ENCODE results near the gene NOTCH4. TPM values are rescaled to one million over a fixed set of nuclear protein-coding genes. Genes with fewer than 3 reads are reported as not detected.
"Not testable (repeated sequence)": the region's sequence is repeated elsewhere in the genome, so short reads cannot be mapped to it uniquely, and the experiment has no call there.

NOTCH4 gene
- total RNA-seq, 2 experiments from 2014 or later, result 0.50 TPM; not detected in 1

DNA sequence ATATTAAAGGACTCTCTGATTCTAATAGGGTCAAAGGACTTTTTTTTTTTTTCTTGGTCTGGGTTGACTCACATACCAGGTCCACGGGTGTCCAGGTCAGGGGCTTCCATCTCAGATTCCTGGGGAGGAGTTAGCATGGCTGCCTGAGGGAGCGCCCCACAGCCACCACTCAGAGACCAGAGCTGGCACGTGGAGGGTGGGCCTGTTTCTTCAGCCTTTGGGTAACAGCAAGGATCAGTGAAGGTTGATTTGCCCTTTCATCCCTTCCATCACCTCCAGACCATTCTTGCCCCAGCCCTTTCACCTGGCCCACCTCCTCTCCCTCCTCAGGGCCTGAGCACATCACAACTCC lies 25.5 kb downstream of the NOTCH4 start:
- Mint-ChIP-seq H3K4me1 (ENCODE audit: low read depth) (peaks cover 28% of the 10 kb centered on the region), H3K36me3 (ENCODE audit: low read depth) (peaks cover 1% of the 10 kb centered on the region), H3K27me3 (ENCODE audit: low read depth) (no peaks in the 10 kb centered on the region), H3K9me3 (no peaks in the 10 kb centered on the region), H3K4me3 (no peak overlapping the region), H3K27ac (no peak overlapping the region)
- DNase-seq, result no peak
- CTCF ChIA-PET, result interaction anchor here (0.6 kb wide), 1 partner anchor 58 kb away, joined by 3 read pairs; no protein-coding TSS in a partner anchor
- intact Hi-C loops (cut with micrococcal nuclease), result loop anchor here (5.0 to 10.0 kb wide), 4 partner anchors 654 to 1006 kb away; partner anchors contain the start of genes ATP6V1G2, DDX39B, HSD17B8 and MICB

DNA sequence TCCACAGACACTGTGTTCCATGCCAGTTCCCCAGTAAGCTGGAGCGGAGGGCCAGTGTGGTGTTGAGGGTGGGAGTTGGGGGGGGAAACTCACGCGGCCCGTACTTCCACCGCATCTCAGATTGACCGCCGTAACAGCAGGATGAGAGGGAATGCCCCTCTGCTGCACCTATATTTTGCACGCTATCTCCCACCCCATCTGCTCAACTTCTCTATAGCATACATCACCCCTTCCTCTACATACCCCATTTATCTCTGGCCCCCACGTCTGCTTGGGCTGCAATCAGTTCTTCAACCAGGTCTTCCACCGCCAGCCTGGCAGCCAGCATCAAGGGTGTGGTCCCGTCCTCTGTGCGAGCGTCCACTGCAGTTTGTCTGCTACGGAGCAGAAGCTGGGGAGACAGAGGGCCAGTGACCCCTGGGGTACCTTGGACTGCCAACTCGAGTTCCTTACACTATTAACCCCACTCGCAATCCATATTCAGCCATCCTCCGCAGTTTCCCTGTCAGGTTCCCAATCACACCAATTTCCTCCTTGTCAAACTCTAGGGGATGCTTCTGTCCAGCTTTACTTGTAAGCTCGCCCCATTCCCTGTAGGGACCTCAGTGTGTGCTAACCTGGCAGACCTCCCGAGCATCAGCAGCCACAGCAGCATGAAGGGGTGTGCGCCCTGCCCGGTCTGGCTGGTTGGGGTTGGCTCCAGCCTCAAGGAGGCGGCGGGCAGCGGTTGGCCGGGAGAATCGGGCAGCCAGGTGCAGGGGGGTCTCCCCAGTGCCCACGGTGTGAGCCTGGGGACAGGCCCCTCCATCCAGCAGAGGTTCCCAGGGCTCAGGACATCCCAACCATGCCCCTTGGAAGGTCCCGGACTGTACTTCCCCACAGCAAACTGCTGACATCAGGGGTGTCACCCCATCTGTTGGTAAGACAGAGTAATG lies 26.9 kb downstream of the NOTCH4 start:
- H3K36me3 Mint-ChIP-seq (ENCODE audit: low read depth), result peaks cover 1% of the 10 kb centered on the region
- no peaks in the 10 kb centered on the region for H3K27me3 Mint-ChIP-seq (ENCODE audit: low read depth)
- CTCF ChIA-PET, result interaction anchor here (0.7 kb wide), 1 partner anchor 177 kb away, joined by 3 read pairs; no protein-coding TSS in a partner anchor
- intact Hi-C loops (cut with micrococcal nuclease), result loop anchor here (5.0 to 10.0 kb wide), 4 partner anchors 652 to 1008 kb away; partner anchors contain the start of genes ATP6V1G2, DDX39B, HSD17B8 and MICB
- DNase-seq, result no peak
- H3K27ac Mint-ChIP-seq, result peak overlapping the region; percentile 98
- H3K4me1 Mint-ChIP-seq (ENCODE audit: low read depth), result peaks cover 32% of the 10 kb centered on the region
- peak overlapping the region; percentile 97 for H3K4me3 Mint-ChIP-seq
- H3K9me3 Mint-ChIP-seq, result no peaks in the 10 kb centered on the region

DNA sequence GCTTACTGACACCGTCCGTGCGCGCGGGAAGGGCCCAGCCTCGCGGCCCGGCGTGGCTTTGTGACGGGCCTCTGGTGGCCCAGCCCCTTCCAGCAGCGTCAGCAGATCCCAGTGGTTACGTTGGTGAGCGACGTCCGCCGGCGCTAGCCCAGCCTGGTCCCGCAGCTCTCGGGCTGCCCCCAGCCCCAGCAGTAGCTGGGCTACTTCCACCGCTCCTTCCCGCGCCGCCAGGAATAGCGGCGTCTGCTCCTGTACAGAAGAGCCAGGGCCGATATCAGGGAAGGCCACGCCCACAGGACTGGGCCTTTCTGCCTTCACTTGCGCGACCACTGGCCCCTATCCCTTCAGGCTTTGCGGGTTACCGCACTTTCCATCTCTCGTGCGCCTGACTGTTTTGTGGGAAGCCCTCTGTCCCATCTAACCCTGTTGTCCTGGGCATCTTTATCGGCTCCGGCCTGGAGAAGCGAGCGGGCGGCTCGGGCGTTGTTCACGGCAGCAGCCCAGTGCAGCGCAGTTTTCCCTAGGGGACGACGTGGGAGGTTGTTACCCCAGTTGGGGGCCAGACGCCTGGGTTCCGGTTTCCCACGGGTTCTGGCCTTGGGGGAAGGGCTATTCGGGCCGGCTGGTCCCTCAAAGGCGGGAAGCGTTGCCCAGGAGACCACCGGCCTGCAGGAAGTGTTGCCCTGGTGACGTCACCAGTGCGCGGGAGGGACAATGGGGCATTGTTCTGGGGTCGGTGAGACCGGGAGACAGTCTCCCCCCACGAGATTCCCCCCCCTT lies 27.8 kb downstream of the NOTCH4 start:
- no peaks in the 10 kb centered on the region for H3K27me3 Mint-ChIP-seq (ENCODE audit: low read depth)
- DNase-seq, result peak; percentile 73
- H3K36me3 Mint-ChIP-seq (ENCODE audit: low read depth), result peaks cover 8% of the 10 kb centered on the region
- peak overlapping the region; percentile 97 for H3K4me3 Mint-ChIP-seq
- H3K4me1 Mint-ChIP-seq (ENCODE audit: low read depth), result peaks cover 35% of the 10 kb centered on the region
- CTCF ChIA-PET, result interaction anchor here (0.6 to 2.0 kb wide), 11 partner anchors 9 to 81 kb away, joined by 3 to 11 read pairs (median 5); partner anchors contain the start of genes AGPAT1 and RNF5
- H3K9me3 Mint-ChIP-seq, result no peaks in the 10 kb centered on the region
- H3K27ac Mint-ChIP-seq, result peak overlapping the region; percentile 98
- intact Hi-C loops (cut with micrococcal nuclease), result loop anchor here (1.0 to 10.0 kb wide), 9 partner anchors 18 to 1009 kb away; partner anchors contain the start of genes ATF6B, ATP6V1G2, DDX39B and HSD17B8

DNA sequence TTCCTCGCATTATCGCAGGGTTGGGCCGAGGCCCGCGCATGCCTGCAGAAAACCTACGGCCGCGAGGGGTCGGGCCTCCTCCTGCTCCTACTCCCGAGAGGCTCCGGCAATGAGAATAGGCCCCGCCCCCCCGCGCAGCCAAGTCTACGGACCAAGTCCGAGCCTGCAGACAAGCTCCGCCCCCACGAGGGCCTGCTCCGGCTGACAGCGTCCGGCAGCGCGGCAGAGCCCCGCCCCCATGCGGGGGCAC lies 28.3 kb downstream of the NOTCH4 start:
- Mint-ChIP-seq H3K36me3 (ENCODE audit: low read depth) (peaks cover 10% of the 10 kb centered on the region), H3K27me3 (ENCODE audit: low read depth) (no peaks in the 10 kb centered on the region), H3K4me3 (peak overlapping the region; percentile 97), H3K9me3 (no peaks in the 10 kb centered on the region), H3K27ac (peak overlapping the region; percentile 95), H3K4me1 (ENCODE audit: low read depth) (peaks cover 36% of the 10 kb centered on the region)
- intact Hi-C loops (cut with micrococcal nuclease), result loop anchor here (1.0 to 10.0 kb wide), 9 partner anchors 17 to 1009 kb away; partner anchors contain the start of genes ATF6B, ATP6V1G2, DDX39B and HSD17B8
- CTCF ChIA-PET, result interaction anchor here (0.6 to 2.0 kb wide), 12 partner anchors 10 to 81 kb away, joined by 3 to 11 read pairs (median 4); partner anchors contain the start of genes AGPAT1 and RNF5
- peak; percentile 100 for DNase-seq

DNA sequence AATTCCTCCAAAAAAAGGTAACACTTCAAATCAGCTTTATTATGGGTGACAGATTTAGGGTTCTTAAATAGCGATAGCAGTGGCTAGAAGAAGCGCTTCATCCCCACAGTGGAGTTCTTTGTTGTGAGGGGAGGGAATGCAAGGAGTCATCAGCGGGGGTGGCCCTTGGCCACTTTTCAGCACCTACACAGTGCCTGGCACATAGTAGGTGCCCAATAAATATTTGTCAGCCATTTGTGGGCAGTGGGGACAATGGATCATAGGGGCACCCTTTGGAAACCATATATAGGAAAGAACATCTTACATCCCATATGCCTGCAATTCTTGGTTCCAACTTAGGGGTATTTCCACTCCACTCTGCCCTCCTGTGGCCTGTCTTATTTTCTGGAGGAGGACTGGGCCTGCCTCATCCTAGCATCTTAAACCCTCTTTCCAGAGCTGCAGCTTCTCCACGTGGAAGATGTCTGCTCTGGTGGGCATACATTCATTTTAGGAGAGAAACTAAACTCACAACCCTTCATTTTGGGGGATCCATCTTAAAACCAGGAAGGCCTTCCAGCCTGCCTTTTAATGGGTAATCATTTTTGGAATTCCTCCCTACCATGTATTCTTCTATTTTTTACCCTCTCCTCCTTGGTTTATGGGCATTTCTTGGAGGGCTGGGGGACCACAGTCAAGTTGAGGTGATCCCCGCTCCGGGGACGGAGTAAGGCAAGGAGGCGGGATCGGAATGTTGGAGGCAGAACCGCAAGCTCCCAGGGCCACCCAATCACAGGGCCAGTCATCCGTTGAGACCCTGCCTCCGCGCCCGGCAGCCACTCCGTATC lies 28.8 kb downstream of the NOTCH4 start:
- Mint-ChIP-seq H3K27me3 (ENCODE audit: low read depth) (no peaks in the 10 kb centered on the region), H3K4me3 (peak overlapping the region; percentile 97), H3K36me3 (ENCODE audit: low read depth) (peaks cover 10% of the 10 kb centered on the region), H3K4me1 (ENCODE audit: low read depth) (peaks cover 36% of the 10 kb centered on the region), H3K9me3 (no peaks in the 10 kb centered on the region), H3K27ac (peak overlapping the region; percentile 95)
- DNase-seq, result peak; percentile 66
- CTCF ChIA-PET, result interaction anchor here (0.6 to 2.0 kb wide), 11 partner anchors 10 to 80 kb away, joined by 3 to 11 read pairs (median 5); partner anchors contain the start of genes AGPAT1 and RNF5
- intact Hi-C loops (cut with micrococcal nuclease), result loop anchor here (1.0 to 10.0 kb wide), 10 partner anchors 17 to 1010 kb away; partner anchors contain the start of genes ATF6B, ATP6V1G2, CLIC1 and DDX39B

DNA sequence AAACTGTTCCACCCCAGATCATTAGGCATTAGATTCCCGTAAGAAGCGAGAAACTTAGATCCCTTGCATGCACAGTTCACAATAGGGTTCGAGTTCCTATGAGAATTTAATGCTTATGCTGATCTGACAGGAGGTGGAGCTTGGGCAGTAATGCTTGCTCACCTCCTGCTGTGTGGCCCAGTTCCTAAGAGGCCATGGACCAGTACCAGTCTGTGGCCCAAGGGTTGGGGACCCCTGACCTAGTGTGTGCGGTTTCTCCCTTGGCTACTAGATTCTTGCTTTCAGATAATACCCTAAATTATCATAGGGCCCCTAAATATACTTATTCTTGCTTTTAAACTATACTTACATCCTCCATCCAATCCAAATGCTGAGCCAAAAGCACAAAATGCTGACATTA lies 29.5 kb downstream of the NOTCH4 start:
- no peak for DNase-seq
- Mint-ChIP-seq H3K4me1 (ENCODE audit: low read depth) (peaks cover 36% of the 10 kb centered on the region), H3K4me3 (peak overlapping the region; percentile 97), H3K27ac (peak overlapping the region; percentile 95), H3K9me3 (no peaks in the 10 kb centered on the region), H3K36me3 (ENCODE audit: low read depth) (peaks cover 10% of the 10 kb centered on the region), H3K27me3 (ENCODE audit: low read depth) (no peaks in the 10 kb centered on the region)
- intact Hi-C loops (cut with micrococcal nuclease), result loop anchor here (5.0 to 10.0 kb wide), 4 partner anchors 457 to 1010 kb away; partner anchors contain the start of genes ATP6V1G2, CLIC1, DDX39B and HSD17B8
- CTCF ChIA-PET, result interaction anchor here (1.9 to 2.0 kb wide), 2 partner anchors 17 to 77 kb away, joined by 3 to 11 read pairs; partner anchors contain the start of genes AGPAT1 and RNF5

DNA sequence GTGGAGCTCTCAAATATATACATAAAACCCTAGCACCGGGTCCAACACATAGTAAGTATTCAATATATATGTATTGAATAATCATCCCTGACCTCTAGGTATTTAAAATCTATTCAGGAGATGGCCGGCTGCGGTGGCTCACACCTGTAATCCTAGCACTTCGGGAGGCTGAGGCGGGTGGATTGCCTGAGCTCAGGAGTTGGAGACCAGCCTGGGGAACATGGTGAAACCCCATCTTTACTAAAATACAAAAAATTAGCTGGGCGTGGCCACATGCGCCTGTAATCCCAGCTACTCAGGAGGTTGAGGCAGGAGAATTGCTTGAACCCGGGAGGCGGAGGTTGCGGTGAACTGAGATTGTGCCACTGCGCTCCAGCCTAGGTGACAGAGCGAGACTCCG lies 30.8 kb downstream of the NOTCH4 start:
- CTCF ChIA-PET, result interaction anchor here (0.5 to 1.4 kb wide), 5 partner anchors 33 to 233 kb away, joined by 3 to 6 read pairs (median 3); no protein-coding TSS in a partner anchor
- H3K9me3 Mint-ChIP-seq; DNase-seq; H3K27me3 Mint-ChIP-seq (ENCODE audit: low read depth): not testable (repeated sequence)
- Mint-ChIP-seq H3K36me3 (ENCODE audit: low read depth) (peaks cover 21% of the 10 kb centered on the region), H3K4me3 (peak overlapping the region; percentile 95), H3K4me1 (ENCODE audit: low read depth) (peaks cover 48% of the 10 kb centered on the region), H3K27ac (peak overlapping the region; percentile 99)
- intact Hi-C loops (cut with micrococcal nuclease), result loop anchor here (5.0 to 10.0 kb wide), 4 partner anchors 456 to 1012 kb away; partner anchors contain the start of genes ATP6V1G2, CLIC1, DDX39B and HSD17B8

DNA sequence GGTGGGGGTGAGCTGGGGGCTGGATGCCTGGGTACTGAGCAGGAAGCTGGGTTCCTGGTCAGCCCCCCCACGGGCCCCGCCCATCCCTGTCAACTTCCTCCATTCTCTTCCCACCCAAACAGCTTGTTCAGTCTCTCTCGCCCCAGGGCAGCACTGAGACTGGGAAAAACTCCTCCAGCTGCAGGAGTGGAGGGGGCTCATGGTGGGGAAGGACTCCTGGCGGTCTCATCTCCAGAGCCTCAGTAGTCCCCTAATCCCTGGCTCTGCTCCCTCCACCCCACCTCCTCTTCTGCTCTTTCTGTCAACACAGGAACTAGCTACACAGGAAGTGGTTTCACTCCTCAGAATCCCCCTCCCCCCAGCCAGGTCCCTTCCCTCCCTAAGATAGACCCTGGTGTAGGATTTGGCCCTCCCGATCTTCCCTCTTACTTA lies 31.2 kb downstream of the NOTCH4 start, which contains the start of gene GPSM3:
Gene GPSM3 (minus strand): TSS at position 36 of the 432 bp plus-strand sequence. CDS start 130 bp downstream, outside the sequence.
- CTCF ChIA-PET, result interaction anchor here (0.5 to 1.4 kb wide), 5 partner anchors 33 to 233 kb away, joined by 3 to 6 read pairs (median 3); no protein-coding TSS in a partner anchor
- peak within 1 kb of the TSS; percentile 99 for H3K27ac Mint-ChIP-seq
- intact Hi-C loops (cut with micrococcal nuclease), result loop anchor here (5.0 to 10.0 kb wide), 4 partner anchors 455 to 1012 kb away; partner anchors contain the start of genes ATP6V1G2, CLIC1, DDX39B and HSD17B8
- no peaks in the 10 kb centered on the region for H3K27me3 Mint-ChIP-seq (ENCODE audit: low read depth)
- peak within 1 kb of the TSS; percentile 95 for H3K4me3 Mint-ChIP-seq
- DNase-seq, result peak; percentile 76
- H3K4me1 Mint-ChIP-seq (ENCODE audit: low read depth), result peaks cover 53% of the 10 kb centered on the region
- peaks cover 23% of the 10 kb centered on the region for H3K36me3 Mint-ChIP-seq (ENCODE audit: low read depth)
- no peaks in the 10 kb centered on the region for H3K9me3 Mint-ChIP-seq

DNA sequence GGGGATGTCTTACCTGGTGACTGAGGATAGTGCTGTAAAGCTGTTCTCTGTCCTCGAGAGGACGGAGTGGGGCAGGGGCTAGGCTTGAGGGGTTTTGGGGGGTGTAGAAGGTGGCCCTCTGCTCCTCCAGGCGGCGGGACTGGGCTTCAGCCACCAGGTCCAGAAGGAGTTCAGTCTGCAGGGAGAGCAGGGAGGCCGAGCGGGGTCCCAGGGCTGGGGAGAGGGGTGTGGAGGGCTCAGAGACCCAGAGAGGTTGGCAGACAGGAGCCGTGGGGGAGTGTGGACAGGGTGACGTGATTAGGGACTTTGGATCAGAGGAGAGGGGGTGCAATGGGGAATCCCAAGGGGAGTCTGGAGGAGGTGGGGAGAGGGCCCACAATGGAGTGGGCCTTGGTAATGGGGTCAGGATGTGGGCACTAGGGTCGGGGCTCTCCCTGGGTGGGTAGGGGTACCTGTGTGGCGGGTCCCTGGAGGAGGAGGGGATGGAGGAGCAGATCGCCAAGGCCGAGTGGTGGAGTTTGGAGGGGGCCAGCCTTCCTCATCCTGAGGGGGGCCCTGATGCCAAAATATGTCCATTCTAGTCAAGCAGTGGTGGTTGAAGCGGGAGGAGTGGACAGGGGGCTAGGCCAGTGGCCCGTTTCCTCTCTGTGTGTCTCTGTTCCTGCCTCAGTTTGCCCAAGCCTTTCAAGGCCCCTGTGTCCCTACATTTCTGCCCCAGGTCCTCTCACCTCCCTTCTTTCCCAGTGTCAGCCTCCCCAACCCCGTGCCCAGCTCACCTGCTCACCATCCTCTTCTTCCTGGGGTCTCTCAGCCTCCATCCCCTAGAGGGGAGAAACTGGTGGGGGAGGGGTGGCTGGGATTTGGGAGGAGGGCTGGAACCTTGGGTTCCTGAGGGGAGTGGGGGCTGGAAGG lies 31.9 kb downstream of the NOTCH4 start:
- Mint-ChIP-seq H3K36me3 (ENCODE audit: low read depth) (peaks cover 30% of the 10 kb centered on the region), H3K9me3 (no peaks in the 10 kb centered on the region), H3K27me3 (ENCODE audit: low read depth) (no peaks in the 10 kb centered on the region), H3K4me3 (peak overlapping the region; percentile 95), H3K4me1 (ENCODE audit: low read depth) (peaks cover 58% of the 10 kb centered on the region), H3K27ac (peak overlapping the region; percentile 99)
- DNase-seq, result peak; percentile 52
- CTCF ChIA-PET, result interaction anchor here (0.5 to 1.4 kb wide), 3 partner anchors 34 to 74 kb away, joined by 3 to 6 read pairs (median 3); no protein-coding TSS in a partner anchor
- intact Hi-C loops (cut with micrococcal nuclease), result loop anchor here (5.0 to 10.0 kb wide), 4 partner anchors 455 to 1013 kb away; partner anchors contain the start of genes ATP6V1G2, CLIC1, DDX39B and HSD17B8
